ENCODE data around the gene ARHGAP24.
"Not testable (repeated sequence)": the region's sequence is repeated elsewhere in the genome, so short reads cannot be mapped to it uniquely, and the experiment has no call there.

DNA sequence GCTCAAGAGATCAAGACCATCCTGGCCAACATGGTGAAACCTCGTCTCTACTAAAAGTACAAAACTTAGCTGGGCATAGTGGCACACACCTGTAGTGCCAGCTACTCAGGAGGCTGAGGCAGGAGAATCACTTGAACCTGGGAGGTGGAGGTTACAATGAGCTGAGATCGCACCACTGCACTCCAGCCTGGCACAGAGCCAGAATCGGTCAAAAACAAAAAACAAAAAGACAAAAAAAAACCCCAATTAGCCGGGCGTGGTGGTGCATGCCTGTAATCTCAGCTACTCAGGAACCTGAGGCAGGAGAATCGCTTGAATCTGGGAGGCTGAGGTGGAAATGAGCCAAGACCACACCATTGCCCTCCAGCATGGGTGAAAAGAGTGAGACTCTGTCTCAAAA is 378.8 kb downstream of the ARHGAP24 start:
- TF ChIP-seq, protein P1, sequence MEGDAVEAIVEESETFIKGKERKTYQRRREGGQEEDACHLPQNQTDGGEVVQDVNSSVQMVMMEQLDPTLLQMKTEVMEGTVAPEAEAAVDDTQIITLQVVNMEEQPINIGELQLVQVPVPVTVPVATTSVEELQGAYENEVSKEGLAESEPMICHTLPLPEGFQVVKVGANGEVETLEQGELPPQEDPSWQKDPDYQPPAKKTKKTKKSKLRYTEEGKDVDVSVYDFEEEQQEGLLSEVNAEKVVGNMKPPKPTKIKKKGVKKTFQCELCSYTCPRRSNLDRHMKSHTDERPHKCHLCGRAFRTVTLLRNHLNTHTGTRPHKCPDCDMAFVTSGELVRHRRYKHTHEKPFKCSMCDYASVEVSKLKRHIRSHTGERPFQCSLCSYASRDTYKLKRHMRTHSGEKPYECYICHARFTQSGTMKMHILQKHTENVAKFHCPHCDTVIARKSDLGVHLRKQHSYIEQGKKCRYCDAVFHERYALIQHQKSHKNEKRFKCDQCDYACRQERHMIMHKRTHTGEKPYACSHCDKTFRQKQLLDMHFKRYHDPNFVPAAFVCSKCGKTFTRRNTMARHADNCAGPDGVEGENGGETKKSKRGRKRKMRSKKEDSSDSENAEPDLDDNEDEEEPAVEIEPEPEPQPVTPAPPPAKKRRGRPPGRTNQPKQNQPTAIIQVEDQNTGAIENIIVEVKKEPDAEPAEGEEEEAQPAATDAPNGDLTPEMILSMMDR (IDR thresholded peaks at IDR 0.05): not testable (repeated sequence)
- not testable (repeated sequence) for TF ChIP-seq ZFX (IDR thresholded peaks at IDR 0.05; ENCODE audit: borderline replicate concordance)

Measured in 22Rv1 (cell line).